ENCODE measurements around the gene SLCO2A1. TPM values are rescaled to one million over a fixed set of nuclear protein-coding genes. Genes with fewer than 3 reads are reported as not detected.

The SLCO2A1 gene
- total RNA-seq, 1 donor from 2014 or later: not detected

DNA sequence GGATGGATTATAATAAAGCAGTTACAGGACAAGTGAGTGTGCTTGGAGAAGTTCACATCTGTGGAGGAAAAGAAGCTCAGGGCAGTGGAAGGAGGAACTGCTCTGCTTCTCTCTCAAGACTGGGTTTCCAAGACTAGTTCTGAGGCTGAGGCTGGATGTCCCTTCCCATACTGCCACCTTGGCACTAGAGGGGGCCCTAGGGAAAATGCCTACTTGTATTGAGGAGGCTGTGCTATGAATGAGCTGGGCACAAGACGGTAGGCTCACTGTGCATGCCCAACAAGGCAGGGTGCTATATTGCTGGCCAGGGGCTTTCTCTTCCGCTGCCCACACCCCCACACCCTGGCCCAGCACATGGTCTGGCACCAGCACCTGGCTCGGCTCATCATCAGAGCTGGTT lies 65.2 kb downstream of the SLCO2A1 start:
- no peak for DNase-seq (ENCODE audit: low read depth)
- FAIRE-seq: no peak
- peaks cover 15% of the 10 kb centered on the region for H3K27me3 ChIP-seq (ENCODE audit: control insufficient read depth, insufficient read depth, low read length)
- no peak overlapping the region for H3K4me3 ChIP-seq (ENCODE audit: low read depth, low read length)
- TF ChIP-seq, protein P1, sequence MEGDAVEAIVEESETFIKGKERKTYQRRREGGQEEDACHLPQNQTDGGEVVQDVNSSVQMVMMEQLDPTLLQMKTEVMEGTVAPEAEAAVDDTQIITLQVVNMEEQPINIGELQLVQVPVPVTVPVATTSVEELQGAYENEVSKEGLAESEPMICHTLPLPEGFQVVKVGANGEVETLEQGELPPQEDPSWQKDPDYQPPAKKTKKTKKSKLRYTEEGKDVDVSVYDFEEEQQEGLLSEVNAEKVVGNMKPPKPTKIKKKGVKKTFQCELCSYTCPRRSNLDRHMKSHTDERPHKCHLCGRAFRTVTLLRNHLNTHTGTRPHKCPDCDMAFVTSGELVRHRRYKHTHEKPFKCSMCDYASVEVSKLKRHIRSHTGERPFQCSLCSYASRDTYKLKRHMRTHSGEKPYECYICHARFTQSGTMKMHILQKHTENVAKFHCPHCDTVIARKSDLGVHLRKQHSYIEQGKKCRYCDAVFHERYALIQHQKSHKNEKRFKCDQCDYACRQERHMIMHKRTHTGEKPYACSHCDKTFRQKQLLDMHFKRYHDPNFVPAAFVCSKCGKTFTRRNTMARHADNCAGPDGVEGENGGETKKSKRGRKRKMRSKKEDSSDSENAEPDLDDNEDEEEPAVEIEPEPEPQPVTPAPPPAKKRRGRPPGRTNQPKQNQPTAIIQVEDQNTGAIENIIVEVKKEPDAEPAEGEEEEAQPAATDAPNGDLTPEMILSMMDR (IDR thresholded peaks at IDR 0.05; ENCODE audit: insufficient read depth, low read length, severe bottlenecking): peak; percentile 25
- no peaks in the 10 kb centered on the region for H3K36me3 ChIP-seq (ENCODE audit: control insufficient read depth, insufficient read depth, low read length)

DNA sequence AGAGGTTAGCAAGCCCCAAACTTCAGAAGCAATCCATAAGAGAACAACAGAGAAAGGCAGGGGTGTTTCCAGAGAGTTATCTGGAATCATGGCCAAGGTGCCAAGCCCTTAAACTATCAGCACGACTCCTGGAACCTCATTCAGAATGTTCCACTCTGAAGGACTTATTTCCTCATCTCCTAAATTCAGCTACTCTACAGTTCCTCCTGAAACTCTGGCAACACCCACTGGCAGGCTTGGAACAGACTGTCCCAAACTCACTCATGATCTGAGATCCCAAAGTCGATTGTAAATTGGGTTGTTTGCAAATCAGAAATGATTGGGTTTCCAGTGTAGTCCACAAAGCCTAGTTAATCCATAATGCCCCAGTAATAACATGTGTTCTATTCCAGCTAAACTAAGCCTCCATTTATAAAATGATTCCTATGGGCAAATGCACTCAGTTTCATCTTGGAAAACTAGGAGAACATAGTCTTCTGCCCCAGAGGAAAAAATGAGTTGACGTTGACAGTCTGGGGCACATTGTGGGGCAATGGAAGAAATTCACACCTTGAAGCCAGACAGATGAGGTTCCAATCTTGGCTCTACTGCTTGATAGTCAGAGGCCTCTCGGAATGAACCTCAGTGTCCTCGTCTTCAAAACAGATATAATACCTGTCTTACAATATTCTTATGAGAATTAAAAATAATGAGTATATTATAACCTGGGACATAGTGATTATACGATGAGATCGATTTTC lies 65.9 kb downstream of the SLCO2A1 start:
- Histone ChIP-seq H3K36me3 (ENCODE audit: control insufficient read depth, insufficient read depth, low read length) (no peaks in the 10 kb centered on the region), H3K4me3 (ENCODE audit: low read depth, low read length) (no peak overlapping the region), H3K27me3 (ENCODE audit: control insufficient read depth, insufficient read depth, low read length) (peaks cover 15% of the 10 kb centered on the region)
- FAIRE-seq (no peak), DNase-seq (ENCODE audit: low read depth) (no peak)
- TF ChIP-seq, protein P1 (IDR thresholded peaks at IDR 0.05; ENCODE audit: insufficient read depth, low read length, severe bottlenecking): no peak

DNA sequence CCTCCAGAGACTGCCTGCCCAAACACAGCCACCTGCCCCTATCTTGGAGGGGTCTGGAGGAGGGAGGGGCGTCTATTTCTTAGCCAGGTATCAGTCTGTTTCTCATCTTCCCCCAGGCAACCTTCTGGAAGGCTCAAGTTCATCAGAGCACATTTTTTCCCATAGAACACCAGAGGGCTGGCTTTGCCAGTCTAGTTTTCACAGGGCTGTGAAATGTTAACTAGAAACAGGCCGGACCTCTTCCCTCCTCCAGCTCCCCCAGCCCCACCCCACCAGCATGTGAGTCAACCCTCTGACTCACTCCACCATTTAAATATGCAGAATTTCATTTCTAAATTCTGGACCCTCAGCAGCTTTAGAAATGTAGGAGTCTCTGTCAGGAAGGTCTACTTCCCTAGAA lies 66.9 kb downstream of the SLCO2A1 start:
- H3K4me3 ChIP-seq (ENCODE audit: low read depth, low read length): no peak overlapping the region
- DNase-seq (ENCODE audit: low read depth) (peak; percentile 12), FAIRE-seq (no peak)
- H3K36me3 ChIP-seq (ENCODE audit: control insufficient read depth, insufficient read depth, low read length): no peaks in the 10 kb centered on the region
- TF ChIP-seq, protein P1 (IDR thresholded peaks at IDR 0.05; ENCODE audit: insufficient read depth, low read length, severe bottlenecking): no peak
- peaks cover 24% of the 10 kb centered on the region for H3K27me3 ChIP-seq (ENCODE audit: control insufficient read depth, insufficient read depth, low read length)

DNA sequence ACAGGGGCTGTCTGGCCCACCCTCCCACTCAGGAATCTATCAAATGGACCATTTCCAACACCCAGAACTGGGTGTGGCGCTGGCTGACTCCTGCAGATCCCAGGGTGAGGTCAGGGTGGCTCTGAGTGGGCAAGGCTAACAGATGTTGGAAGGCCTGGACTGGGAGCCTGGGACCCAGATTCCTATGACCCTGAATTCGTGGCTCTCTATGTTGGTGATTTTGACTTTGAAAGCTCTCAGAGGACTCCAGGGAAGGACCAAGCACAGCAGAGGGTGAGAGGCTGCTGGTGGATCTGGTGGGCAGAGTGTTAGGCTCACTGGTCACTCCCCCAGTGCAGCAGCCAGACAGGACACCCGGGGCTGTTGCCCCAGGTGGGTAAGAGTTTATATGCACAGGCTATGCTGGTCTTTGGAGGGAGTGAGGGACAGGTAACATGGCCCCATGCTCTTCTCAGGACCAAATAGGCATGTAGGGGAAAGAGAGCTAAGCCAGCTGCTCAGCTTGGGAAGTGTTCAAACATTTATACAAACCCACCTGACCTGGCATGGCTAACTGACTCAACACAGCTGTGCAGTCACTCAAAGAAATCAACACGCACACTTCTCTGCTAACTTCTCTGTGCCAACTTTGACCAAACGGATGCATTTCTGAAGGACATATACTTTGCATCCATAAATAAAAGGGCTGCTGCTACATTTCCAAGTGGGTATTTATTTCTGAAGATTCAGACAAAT lies 71.5 kb downstream of the SLCO2A1 start:
- Histone ChIP-seq H3K4me3 (ENCODE audit: low read depth, low read length) (no peak overlapping the region), H3K36me3 (ENCODE audit: control insufficient read depth, insufficient read depth, low read length) (no peaks in the 10 kb centered on the region), H3K27me3 (ENCODE audit: control insufficient read depth, insufficient read depth, low read length) (peaks cover 26% of the 10 kb centered on the region)
- FAIRE-seq: no peak
- DNase-seq (ENCODE audit: low read depth): no peak
- TF ChIP-seq, protein P1 (IDR thresholded peaks at IDR 0.05; ENCODE audit: insufficient read depth, low read length, severe bottlenecking): no peak

DNA sequence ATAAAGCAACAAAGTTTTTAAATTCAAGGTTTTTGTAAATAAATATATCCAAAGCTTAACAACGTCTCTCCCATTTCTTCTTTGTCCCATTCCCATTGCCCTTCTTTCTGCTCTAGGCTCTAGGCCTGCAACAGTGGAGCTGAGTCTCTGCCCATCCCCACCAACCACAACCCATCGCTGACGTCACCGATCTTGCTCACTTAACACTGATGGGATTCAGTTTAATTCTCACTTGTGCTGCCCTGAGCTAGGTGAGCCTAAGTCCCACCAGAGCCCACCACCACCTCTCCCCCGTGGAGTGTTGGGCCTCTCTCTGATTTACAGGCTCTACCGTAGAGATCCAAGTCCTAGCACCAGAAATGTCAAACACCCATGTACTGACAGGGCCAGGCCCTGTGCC lies 72.7 kb downstream of the SLCO2A1 start:
- TF ChIP-seq, protein P1 (IDR thresholded peaks at IDR 0.05; ENCODE audit: insufficient read depth, low read length, severe bottlenecking): no peak
- no peak for FAIRE-seq
- peaks cover 26% of the 10 kb centered on the region for H3K27me3 ChIP-seq (ENCODE audit: control insufficient read depth, insufficient read depth, low read length)
- H3K4me3 ChIP-seq (ENCODE audit: low read depth, low read length): no peak overlapping the region
- no peak for DNase-seq (ENCODE audit: low read depth)
- no peaks in the 10 kb centered on the region for H3K36me3 ChIP-seq (ENCODE audit: control insufficient read depth, insufficient read depth, low read length)
